Mucosa of stomach (tissue), 1 donor: Measurements from ENCODE around the gene ZNF764.
"Not testable (repeated sequence)": the region's sequence is repeated elsewhere in the genome, so short reads cannot be mapped to it uniquely, and the experiment has no call there.

ENCODE experiments used
- H3K27me3 ChIP-seq: one replicate; pipeline ENCODE4 v1.7.0; 2013; ENCODE audit warnings: mild to moderate bottlenecking, low read length; ENCODE audit not compliant: control insufficient read depth, insufficient read depth
- H3K36me3 ChIP-seq: one replicate; pipeline ENCODE4 v1.7.0; 2013; ENCODE audit warnings: low read length; ENCODE audit not compliant: control insufficient read depth, insufficient read depth
- H3K4me1 ChIP-seq: one replicate; pipeline ENCODE4 v1.7.0; 2013; ENCODE audit warnings: mild to moderate bottlenecking, low read length; ENCODE audit not compliant: control insufficient read depth, insufficient read depth
- H3K4me3 ChIP-seq: one replicate; pipeline ENCODE4 v1.7.0; 2013; ENCODE audit warnings: low read length
- H3K9ac ChIP-seq: one replicate; pipeline ENCODE4 v1.7.0; 2013; ENCODE audit warnings: mild to moderate bottlenecking, low read length, moderate library complexity
- H3K9me3 ChIP-seq: one replicate; pipeline ENCODE4 v1.7.0; 2013; ENCODE audit warnings: mild to moderate bottlenecking, low read length, moderate library complexity; ENCODE audit not compliant: control insufficient read depth
- donor health status: Pancreatic carcinoma.

Gene ZNF764

GRCh38 chr16:30539000-30539964 lies 18.9 kb downstream of the ZNF764 start:
- Histone ChIP-seq H3K9ac (peak overlapping the region; percentile 28), H3K27me3 (no peaks in the 10 kb centered on the region), H3K4me1 (peaks cover 36% of the 10 kb centered on the region), H3K36me3 (no peaks in the 10 kb centered on the region), H3K9me3 (no peaks in the 10 kb centered on the region), H3K4me3 (no peak overlapping the region)

- H3K4me3 ChIP-seq, H3K36me3 ChIP-seq, H3K27me3 ChIP-seq, H3K9me3 ChIP-seq: not testable (repeated sequence)
- Histone ChIP-seq H3K4me1 (peaks cover 40% of the 10 kb centered on the region), H3K9ac (peak overlapping the region; percentile 97)
Measured at GRCh38 chr16:30536391-30537024, 21.7 kb downstream of the ZNF764 start.

GRCh38 chr16:30535777-30536190 lies 22.4 kb downstream of the ZNF764 start:
- no peaks in the 10 kb centered on the region for H3K9me3 ChIP-seq
- peaks cover 33% of the 10 kb centered on the region for H3K4me1 ChIP-seq
- no peaks in the 10 kb centered on the region for H3K36me3 ChIP-seq
- H3K4me3 ChIP-seq = peak overlapping the region; percentile 87
- H3K9ac ChIP-seq = peak overlapping the region; percentile 97
- no peaks in the 10 kb centered on the region for H3K27me3 ChIP-seq

GRCh38 chr16:30535106-30535776 lies 22.9 kb downstream of the ZNF764 start:
- Histone ChIP-seq H3K9me3 (no peaks in the 10 kb centered on the region), H3K4me1 (peaks cover 32% of the 10 kb centered on the region)

GRCh38 chr16:30534368-30535105 lies 23.6 kb downstream of the ZNF764 start, which contains the start of gene ZNF747:
Gene ZNF747, minus strand, starts transcription at chr16:30534858. Its CDS starts 179 bp downstream, at chr16:30534679.
- Histone ChIP-seq H3K4me3 (peak within 1 kb of the TSS; percentile 87), H3K9ac (peak within 1 kb of the TSS; percentile 97), H3K36me3 (no peaks in the 10 kb centered on the region), H3K9me3 (no peaks in the 10 kb centered on the region), H3K27me3 (no peaks in the 10 kb centered on the region), H3K4me1 (peaks cover 26% of the 10 kb centered on the region)

More at GRCh38 chr16:30535106-30535776, 22.9 kb downstream of the ZNF764 start:
- Histone ChIP-seq H3K36me3 (no peaks in the 10 kb centered on the region), H3K9ac (peak overlapping the region; percentile 97), H3K4me3 (peak overlapping the region; percentile 87), H3K27me3 (no peaks in the 10 kb centered on the region)

GRCh38 chr16:30533748-30534367 lies 24.3 kb downstream of the ZNF764 start:
- peaks cover 21% of the 10 kb centered on the region for H3K4me1 ChIP-seq

GRCh38 chr16:30533146-30533522 lies 25.0 kb downstream of the ZNF764 start:
- H3K36me3 ChIP-seq = no peaks in the 10 kb centered on the region
- no peaks in the 10 kb centered on the region for H3K27me3 ChIP-seq
- peaks cover 27% of the 10 kb centered on the region for H3K4me1 ChIP-seq
- H3K9ac ChIP-seq = peak overlapping the region; percentile 97
- H3K9me3 ChIP-seq = no peaks in the 10 kb centered on the region
- H3K4me3 ChIP-seq = no peak overlapping the region

More at GRCh38 chr16:30533748-30534367, 24.3 kb downstream of the ZNF764 start:
- H3K4me3 ChIP-seq = peak overlapping the region; percentile 87
- H3K9ac ChIP-seq = peak overlapping the region; percentile 97
- no peaks in the 10 kb centered on the region for H3K27me3 ChIP-seq
- H3K9me3 ChIP-seq = no peaks in the 10 kb centered on the region
- no peaks in the 10 kb centered on the region for H3K36me3 ChIP-seq

- Histone ChIP-seq H3K9me3 (no peaks in the 10 kb centered on the region), H3K4me3 (no peak overlapping the region), H3K9ac (peak overlapping the region; percentile 97), H3K36me3 (no peaks in the 10 kb centered on the region), H3K27me3 (no peaks in the 10 kb centered on the region), H3K4me1 (peaks cover 33% of the 10 kb centered on the region)
Measured at GRCh38 chr16:30532285-30533145, 25.7 kb downstream of the ZNF764 start.

GRCh38 chr16:30530163-30531037 lies 27.8 kb downstream of the ZNF764 start:
- Histone ChIP-seq H3K9me3 (no peaks in the 10 kb centered on the region), H3K9ac (no peak overlapping the region), H3K4me1 (peaks cover 23% of the 10 kb centered on the region), H3K4me3 (no peak overlapping the region), H3K27me3 (no peaks in the 10 kb centered on the region), H3K36me3 (no peaks in the 10 kb centered on the region)
